ENCODE results near the gene OPCML.

The OPCML gene

GRCh38 chr11:132444911-132445310, 1087.4 kb downstream of the OPCML start:
- no peak overlapping the region for H3K4me3 ChIP-seq (ENCODE audit: insufficient read depth, low read length, poor library complexity, severe bottlenecking)
- H3K27ac ChIP-seq (ENCODE audit: low read depth, low read length) = no peak overlapping the region
- TF ChIP-seq EZH2phosphoT487 (conservative IDR thresholded peaks at IDR 0.05; ENCODE audit: low read length) = no peak
- TF ChIP-seq, protein P1, sequence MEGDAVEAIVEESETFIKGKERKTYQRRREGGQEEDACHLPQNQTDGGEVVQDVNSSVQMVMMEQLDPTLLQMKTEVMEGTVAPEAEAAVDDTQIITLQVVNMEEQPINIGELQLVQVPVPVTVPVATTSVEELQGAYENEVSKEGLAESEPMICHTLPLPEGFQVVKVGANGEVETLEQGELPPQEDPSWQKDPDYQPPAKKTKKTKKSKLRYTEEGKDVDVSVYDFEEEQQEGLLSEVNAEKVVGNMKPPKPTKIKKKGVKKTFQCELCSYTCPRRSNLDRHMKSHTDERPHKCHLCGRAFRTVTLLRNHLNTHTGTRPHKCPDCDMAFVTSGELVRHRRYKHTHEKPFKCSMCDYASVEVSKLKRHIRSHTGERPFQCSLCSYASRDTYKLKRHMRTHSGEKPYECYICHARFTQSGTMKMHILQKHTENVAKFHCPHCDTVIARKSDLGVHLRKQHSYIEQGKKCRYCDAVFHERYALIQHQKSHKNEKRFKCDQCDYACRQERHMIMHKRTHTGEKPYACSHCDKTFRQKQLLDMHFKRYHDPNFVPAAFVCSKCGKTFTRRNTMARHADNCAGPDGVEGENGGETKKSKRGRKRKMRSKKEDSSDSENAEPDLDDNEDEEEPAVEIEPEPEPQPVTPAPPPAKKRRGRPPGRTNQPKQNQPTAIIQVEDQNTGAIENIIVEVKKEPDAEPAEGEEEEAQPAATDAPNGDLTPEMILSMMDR (IDR thresholded peaks at IDR 0.05; ENCODE audit: insufficient read depth, low read length, poor library complexity, severe bottlenecking) = no peak
- H3K36me3 ChIP-seq (ENCODE audit: low read length) = no peaks in the 10 kb centered on the region
- no peak overlapping the region for H3K4me2 ChIP-seq (ENCODE audit: low read depth, low read length, poor library complexity, severe bottlenecking)
- H3K9me3 ChIP-seq (ENCODE audit: insufficient read depth, low read length) = no peaks in the 10 kb centered on the region
- H3K9ac ChIP-seq (ENCODE audit: low read length) = no peak overlapping the region
- no peak overlapping the region for H2AFZ ChIP-seq (ENCODE audit: low read depth, low read length, severe bottlenecking)
- H4K20me1 ChIP-seq (ENCODE audit: low read depth, low read length) = no peaks in the 10 kb centered on the region
- no peaks in the 10 kb centered on the region for H3K9me2 ChIP-seq (replicated peaks; ENCODE audit: insufficient read depth, low read length)
- no peaks in the 10 kb centered on the region for H3K79me2 ChIP-seq (ENCODE audit: insufficient read depth, low read length)
- H3F3A ChIP-seq (ENCODE audit: insufficient read depth) = no peaks in the 10 kb centered on the region
- no peaks in the 10 kb centered on the region for H3K27me3 ChIP-seq (ENCODE audit: low read length)

- no peak overlapping the region for H2AFZ ChIP-seq (ENCODE audit: low read depth, low read length, severe bottlenecking)
- H3K36me3 ChIP-seq (ENCODE audit: low read length) = no peaks in the 10 kb centered on the region
- no peak overlapping the region for H3K4me2 ChIP-seq (ENCODE audit: low read depth, low read length, poor library complexity, severe bottlenecking)
- no peaks in the 10 kb centered on the region for H3F3A ChIP-seq (ENCODE audit: insufficient read depth)
- H3K27ac ChIP-seq (ENCODE audit: low read depth, low read length) = no peak overlapping the region
- TF ChIP-seq EZH2phosphoT487 (conservative IDR thresholded peaks at IDR 0.05; ENCODE audit: low read length) = no peak
- TF ChIP-seq, protein P1 (IDR thresholded peaks at IDR 0.05; ENCODE audit: insufficient read depth, low read length, poor library complexity, severe bottlenecking) = no peak
- H3K4me3 ChIP-seq (ENCODE audit: insufficient read depth, low read length, poor library complexity, severe bottlenecking) = no peak overlapping the region
- no peaks in the 10 kb centered on the region for H3K79me2 ChIP-seq (ENCODE audit: insufficient read depth, low read length)
- H3K9ac ChIP-seq (ENCODE audit: low read length) = no peak overlapping the region
- no peaks in the 10 kb centered on the region for H3K9me2 ChIP-seq (replicated peaks; ENCODE audit: insufficient read depth, low read length)
- H3K27me3 ChIP-seq (ENCODE audit: low read length) = no peaks in the 10 kb centered on the region
- H4K20me1 ChIP-seq (ENCODE audit: low read depth, low read length) = no peaks in the 10 kb centered on the region
- H3K9me3 ChIP-seq (ENCODE audit: insufficient read depth, low read length) = no peaks in the 10 kb centered on the region
Observed at GRCh38 chr11:132439711-132440255, 1092.5 kb downstream of the OPCML start.

GRCh38 chr11:132438418-132438817, 1093.9 kb downstream of the OPCML start:
- no peaks in the 10 kb centered on the region for H3K9me3 ChIP-seq (ENCODE audit: insufficient read depth, low read length)
- H3K36me3 ChIP-seq (ENCODE audit: low read length) = no peaks in the 10 kb centered on the region
- no peak overlapping the region for H3K4me2 ChIP-seq (ENCODE audit: low read depth, low read length, poor library complexity, severe bottlenecking)
- no peak overlapping the region for H2AFZ ChIP-seq (ENCODE audit: low read depth, low read length, severe bottlenecking)
- no peak for TF ChIP-seq EZH2phosphoT487 (conservative IDR thresholded peaks at IDR 0.05; ENCODE audit: low read length)
- TF ChIP-seq, protein P1 (IDR thresholded peaks at IDR 0.05; ENCODE audit: insufficient read depth, low read length, poor library complexity, severe bottlenecking) = no peak
- H3K27me3 ChIP-seq (ENCODE audit: low read length) = no peaks in the 10 kb centered on the region
- H3F3A ChIP-seq (ENCODE audit: insufficient read depth) = no peaks in the 10 kb centered on the region
- no peak overlapping the region for H3K9ac ChIP-seq (ENCODE audit: low read length)
- no peak overlapping the region for H3K27ac ChIP-seq (ENCODE audit: low read depth, low read length)
- no peaks in the 10 kb centered on the region for H3K79me2 ChIP-seq (ENCODE audit: insufficient read depth, low read length)
- H3K4me3 ChIP-seq (ENCODE audit: insufficient read depth, low read length, poor library complexity, severe bottlenecking) = no peak overlapping the region
- H3K9me2 ChIP-seq (replicated peaks; ENCODE audit: insufficient read depth, low read length) = no peaks in the 10 kb centered on the region
- no peaks in the 10 kb centered on the region for H4K20me1 ChIP-seq (ENCODE audit: low read depth, low read length)
